Activated CD8-positive, alpha-beta memory T cell treated with anti-CD3 and anti-CD28 coated beads, Interleukin-2, amount 50 U/mL, for 48 hours (primary cell): Measurements from ENCODE around the gene GABRB2.
"Not testable (repeated sequence)": the region's sequence is repeated elsewhere in the genome, so short reads cannot be mapped to it uniquely, and the experiment has no call there.

Source experiments
- DNase-seq: peaks from one replicate; pipeline ENCODE4 v3.0.0-alpha.2; 2020

Gene GABRB2

GRCh38 chr5:161385027-161385426 is 161.5 kb downstream of the GABRB2 start:
- no peak for DNase-seq

- DNase-seq: no peak
These were observed 163.8 kb downstream of the GABRB2 start for GRCh38 chr5:161382685-161383084.

- DNase-seq: no peak
These were observed 166.0 kb downstream of the GABRB2 start for GRCh38 chr5:161380486-161380885.

GRCh38 chr5:161378701-161379100 is 167.8 kb downstream of the GABRB2 start:
- DNase-seq: no peak

- DNase-seq: no peak
These were observed 170.5 kb downstream of the GABRB2 start for GRCh38 chr5:161376034-161376433.

GRCh38 chr5:161373345-161373707 is 173.2 kb downstream of the GABRB2 start:
- DNase-seq: no peak

- no peak for DNase-seq
These were observed 173.7 kb downstream of the GABRB2 start for GRCh38 chr5:161372682-161373344.

GRCh38 chr5:161369022-161369421 is 177.5 kb downstream of the GABRB2 start:
- DNase-seq: no peak

- no peak for DNase-seq
These were observed 188.1 kb downstream of the GABRB2 start for GRCh38 chr5:161358446-161358845.

GRCh38 chr5:161344234-161344633 is 202.3 kb downstream of the GABRB2 start:
- DNase-seq: no peak

- no peak for DNase-seq
These were observed 203.6 kb downstream of the GABRB2 start for GRCh38 chr5:161342886-161343285.

- DNase-seq: no peak
These were observed 206.5 kb downstream of the GABRB2 start for GRCh38 chr5:161340012-161340411.

- DNase-seq: no peak
These were observed 213.2 kb downstream of the GABRB2 start for GRCh38 chr5:161333194-161333880.

- no peak for DNase-seq
These were observed 214.2 kb downstream of the GABRB2 start for GRCh38 chr5:161332343-161332742.

GRCh38 chr5:161314033-161314432 is 232.5 kb downstream of the GABRB2 start:
- DNase-seq: no peak

- no peak for DNase-seq
These were observed 233.6 kb downstream of the GABRB2 start for GRCh38 chr5:161312882-161313281.

- no peak for DNase-seq
These were observed 234.6 kb downstream of the GABRB2 start for GRCh38 chr5:161311965-161312364.

GRCh38 chr5:161311146-161311708 is 235.3 kb downstream of the GABRB2 start:
- no peak for DNase-seq

GRCh38 chr5:161306351-161306995 is 240.1 kb downstream of the GABRB2 start:
- no peak for DNase-seq

- DNase-seq: no peak
These were observed 240.9 kb downstream of the GABRB2 start for GRCh38 chr5:161305601-161306000.

- no peak for DNase-seq
These were observed 244.0 kb downstream of the GABRB2 start for GRCh38 chr5:161302559-161302958.

GRCh38 chr5:161301586-161301985 is 244.9 kb downstream of the GABRB2 start:
- no peak for DNase-seq

GRCh38 chr5:161299053-161299452 is 247.5 kb downstream of the GABRB2 start:
- no peak for DNase-seq

- not testable (repeated sequence) for DNase-seq
These were observed 249.1 kb downstream of the GABRB2 start for GRCh38 chr5:161297388-161297787.
